Head of caudate nucleus (tissue), 42 donors: ENCODE measurements around the gene EPS15.
"Not testable (repeated sequence)": the region's sequence is repeated elsewhere in the genome, so short reads cannot be mapped to it uniquely, and the experiment has no call there.

Source experiments
- DNase-seq, 42 donors: peaks; one replicate each; pipeline versions ENCODE4 v3.0.0 to v3.0.0-alpha.2; 2020 to 2021; ENCODE audit warnings: mixed read lengths in 7 of 42
- intact Hi-C: fragments of 100-400 bp; cut with DNase I; formaldehyde crosslinking; loops from one replicate; pipeline ENCODE4 v1.15.0; 2022

Gene EPS15

DNA sequence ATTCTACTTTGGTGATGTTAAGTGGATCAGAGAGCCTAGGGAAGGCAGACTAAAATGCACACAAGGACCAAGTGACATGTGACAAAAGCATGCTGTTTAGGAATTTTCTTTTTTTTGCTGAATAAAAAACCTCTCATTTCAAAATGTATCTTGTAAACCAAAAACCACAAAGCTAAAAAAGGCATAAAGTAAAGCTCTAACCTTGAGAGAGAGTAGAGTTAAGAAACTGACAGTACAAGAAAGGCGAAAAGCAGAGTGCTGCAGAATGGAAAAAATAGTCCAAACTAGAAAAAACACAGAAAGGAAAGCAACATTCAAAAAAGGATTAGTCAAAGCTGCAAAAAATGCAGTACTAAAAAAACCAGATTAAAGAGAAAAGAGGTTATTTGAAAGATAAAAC, 76.5 kb downstream of the EPS15 start:
- intact Hi-C loops: no loop called here
- no peak for DNase-seq

DNA sequence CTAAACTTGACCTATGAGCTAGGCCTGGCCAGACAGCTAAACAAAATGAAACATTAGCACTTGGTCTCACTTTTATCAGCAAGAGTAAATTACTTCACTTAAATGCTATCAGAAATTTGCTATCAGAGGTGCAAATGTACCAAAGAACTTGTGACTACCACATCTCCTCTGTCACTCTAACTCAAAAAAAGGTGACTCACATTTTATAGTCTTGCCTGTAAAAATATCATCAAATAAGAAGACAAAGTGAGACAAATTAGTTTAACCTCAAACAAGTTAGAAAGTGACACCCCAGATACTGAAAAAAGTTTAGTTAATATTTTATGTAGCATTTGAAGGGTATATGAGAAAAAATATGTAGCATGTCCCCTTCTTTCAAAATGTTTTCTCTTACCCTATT, 76.9 kb downstream of the EPS15 start:
- intact Hi-C loops: no loop called here

DNA sequence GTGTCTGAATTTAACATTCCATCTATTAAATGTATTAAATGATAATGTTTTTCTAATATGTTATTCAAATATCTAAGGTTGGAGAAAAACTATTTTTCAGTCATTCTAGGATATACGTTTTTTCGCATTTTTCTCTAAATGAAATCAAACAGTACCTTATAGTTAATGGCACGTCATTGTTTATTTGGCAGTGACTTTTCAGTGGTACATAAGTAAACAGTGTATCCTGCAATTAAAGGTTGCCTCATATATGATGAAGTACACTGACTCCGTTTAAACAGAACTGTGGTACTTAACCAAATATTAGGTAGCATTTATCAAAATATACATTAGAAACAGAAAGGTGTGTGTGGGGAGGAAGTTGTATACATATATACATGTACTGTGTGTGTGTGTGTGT, 79.2 kb downstream of the EPS15 start:
- DNase-seq: no peak
- intact Hi-C loops: no loop called here

More for the DNA sequence above, 76.9 kb downstream of the EPS15 start:
- no peak for DNase-seq

DNA sequence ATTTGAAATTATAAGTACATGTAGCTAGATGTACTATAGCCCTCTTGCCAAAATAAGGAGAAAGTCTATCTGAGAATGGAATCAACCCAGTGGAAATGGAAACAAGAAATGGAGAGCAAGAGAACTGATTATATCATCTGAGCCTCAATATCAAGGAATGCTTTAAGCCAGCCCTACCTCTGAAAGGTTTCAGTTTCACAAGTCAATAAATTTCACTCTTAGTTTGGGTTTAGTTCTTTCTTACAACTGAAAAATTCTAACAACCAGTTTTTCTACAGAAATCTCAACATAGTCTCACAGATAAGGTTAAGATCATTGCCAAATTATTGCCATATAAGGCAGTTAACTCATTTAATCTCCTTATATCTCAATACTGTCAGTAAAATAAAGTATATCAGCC, 80.0 kb downstream of the EPS15 start:
- intact Hi-C loops: no loop called here
- DNase-seq: no peak

DNA sequence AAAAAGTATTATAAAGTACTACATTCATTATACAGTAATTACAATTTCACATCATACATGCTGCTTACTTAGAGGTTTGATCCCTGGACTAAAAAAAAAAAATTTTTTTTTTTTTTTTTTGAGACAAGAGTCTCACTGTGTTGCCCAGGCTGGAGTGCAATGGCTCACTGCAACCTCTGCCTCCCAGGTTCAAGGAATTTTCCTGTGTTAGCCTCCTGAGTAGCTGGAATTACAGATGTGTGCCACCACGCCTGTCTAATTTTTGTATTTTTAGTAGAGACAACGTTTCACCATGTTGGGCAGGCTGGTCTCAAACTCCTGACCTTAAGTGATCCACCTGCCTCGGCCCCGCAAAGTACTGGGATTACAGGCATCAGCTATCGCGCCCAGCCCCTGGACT, 81.7 kb downstream of the EPS15 start:
- DNase-seq, intact Hi-C loops: not testable (repeated sequence)

DNA sequence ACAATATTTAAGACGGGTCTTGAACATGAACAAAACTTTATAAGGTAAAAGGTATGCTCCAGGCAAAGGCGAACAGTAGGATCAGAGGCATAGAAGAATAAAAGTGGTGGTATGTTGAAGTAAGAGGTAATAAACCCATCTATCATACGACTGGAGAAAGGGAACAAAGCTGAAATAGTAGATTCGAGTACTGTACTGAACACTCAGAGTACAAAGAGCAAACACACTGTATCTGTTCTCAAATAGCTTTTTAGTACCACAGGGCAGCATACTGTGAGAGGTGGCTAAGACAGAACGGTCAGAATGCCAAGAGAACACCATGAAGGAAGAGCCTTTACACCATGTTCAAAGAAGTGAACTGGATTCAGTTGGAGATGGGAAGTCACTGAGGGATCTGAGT, 83.2 kb downstream of the EPS15 start:
- intact Hi-C loops: no loop called here
- no peak for DNase-seq

DNA sequence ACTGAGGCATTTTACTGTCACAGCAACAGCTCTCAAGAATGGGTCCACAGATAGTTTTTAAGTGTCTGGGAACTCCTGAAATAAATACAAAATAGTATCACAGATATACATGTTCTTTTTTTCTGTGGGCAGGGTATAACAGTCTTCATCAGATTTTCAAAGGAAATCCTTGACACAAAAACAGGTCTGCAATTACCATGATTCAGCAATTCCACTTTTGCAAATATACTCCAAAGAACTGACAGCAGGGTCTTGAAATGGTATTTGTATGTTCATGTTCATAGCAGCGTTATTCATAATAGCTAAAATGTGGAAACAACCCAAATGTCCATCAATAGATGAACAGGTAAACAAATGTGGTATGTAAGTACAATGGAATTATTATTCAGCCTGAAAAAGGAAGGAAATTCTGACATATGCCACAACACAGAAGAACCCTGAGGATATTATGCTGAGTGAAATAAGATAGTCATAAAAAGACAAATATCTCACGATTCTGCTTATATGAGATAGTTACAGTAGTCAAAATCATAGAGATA, 85.0 kb downstream of the EPS15 start:
- DNase-seq: no peak
- intact Hi-C loops: no loop called here

DNA sequence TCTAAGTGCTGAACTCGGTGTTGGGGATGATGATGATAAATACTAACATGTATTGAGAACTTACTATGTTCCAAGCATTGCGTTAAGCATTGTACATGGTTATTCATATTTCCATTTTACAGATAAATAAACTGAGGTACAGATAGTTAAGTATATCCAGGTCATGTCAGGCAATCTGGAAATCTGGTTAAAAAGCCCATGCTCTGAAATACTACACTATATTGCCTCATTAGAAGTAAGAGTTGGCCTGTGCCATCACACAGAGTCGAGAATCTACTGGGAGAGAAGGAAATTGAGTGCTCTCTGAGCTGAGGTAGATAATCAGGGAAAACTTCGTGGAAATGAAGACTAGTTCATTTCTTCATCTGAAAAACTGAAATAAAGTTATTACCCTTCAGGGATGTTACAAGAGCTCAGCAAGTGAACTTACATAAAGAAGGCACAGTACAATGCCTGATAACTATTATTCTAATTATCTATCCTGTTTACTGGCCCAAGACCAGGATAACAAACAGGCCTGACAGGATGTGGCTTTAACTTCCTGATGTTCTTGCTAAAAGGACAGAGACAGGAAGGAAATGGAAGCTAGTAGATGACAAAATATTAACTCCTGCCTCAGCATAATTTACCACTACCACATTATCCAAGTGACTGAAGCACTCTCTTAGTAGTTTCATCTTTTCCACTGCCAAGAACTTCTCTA, 85.6 kb downstream of the EPS15 start:
- no peak for DNase-seq
- intact Hi-C loops: no loop called here

DNA sequence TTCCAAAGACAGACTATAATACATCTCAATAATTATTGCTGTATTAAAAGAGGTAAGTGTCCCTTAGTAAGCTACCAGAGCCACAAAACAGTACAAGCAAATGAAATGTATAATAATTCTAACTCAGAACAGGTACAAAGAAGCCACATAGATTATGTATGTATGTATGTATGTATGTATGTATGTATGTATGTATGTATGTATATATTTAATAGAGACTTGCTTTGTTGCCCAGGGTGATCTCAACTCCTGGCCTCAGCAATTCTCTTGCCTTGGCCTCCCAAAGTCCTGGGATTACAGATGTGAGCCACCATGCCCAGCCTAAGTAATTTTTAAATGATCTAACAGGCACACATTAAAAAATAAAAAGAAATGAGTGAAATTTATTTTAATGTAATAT, 86.9 kb downstream of the EPS15 start:
- DNase-seq: no peak
- intact Hi-C loops: no loop called here

DNA sequence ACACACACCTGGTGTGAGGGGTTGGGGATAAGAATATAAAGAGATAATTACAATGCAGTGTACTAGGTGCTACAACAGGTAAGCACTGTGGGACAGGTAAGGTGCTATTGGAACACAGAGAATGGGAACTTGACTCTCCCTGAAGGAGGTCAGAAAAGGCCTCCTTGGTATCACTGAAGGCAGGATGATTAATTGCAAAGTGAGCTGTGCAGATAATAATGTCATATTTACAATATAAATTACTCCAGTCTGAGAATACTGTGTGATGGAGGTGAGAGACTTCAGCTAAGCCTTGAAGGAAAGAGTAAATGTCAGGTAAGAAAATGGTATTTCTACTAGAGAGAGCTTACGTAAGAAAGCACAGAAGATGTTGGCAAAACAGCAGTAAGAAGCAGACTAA, 91.6 kb downstream of the EPS15 start:
- no peak for DNase-seq
- intact Hi-C loops: no loop called here

DNA sequence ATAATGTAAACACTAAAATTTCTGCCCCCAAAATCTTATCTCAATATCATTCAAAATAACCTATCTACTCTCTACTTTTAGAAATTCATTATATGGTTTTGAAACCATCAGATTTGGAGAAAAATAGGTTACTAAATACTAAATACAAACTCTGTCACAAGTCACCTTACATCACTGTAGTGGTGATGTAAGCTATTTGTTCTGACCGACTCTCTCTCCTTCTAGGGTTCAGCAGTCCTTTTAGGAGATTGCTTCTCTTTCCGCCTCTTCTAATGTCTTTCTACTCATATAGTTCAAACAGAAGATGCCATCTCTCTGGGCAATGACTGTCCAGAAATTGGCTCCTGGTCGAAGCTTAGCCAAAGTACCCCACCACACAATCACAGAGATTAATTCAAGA, 93.1 kb downstream of the EPS15 start:
- no peak for DNase-seq
- intact Hi-C loops: no loop called here

DNA sequence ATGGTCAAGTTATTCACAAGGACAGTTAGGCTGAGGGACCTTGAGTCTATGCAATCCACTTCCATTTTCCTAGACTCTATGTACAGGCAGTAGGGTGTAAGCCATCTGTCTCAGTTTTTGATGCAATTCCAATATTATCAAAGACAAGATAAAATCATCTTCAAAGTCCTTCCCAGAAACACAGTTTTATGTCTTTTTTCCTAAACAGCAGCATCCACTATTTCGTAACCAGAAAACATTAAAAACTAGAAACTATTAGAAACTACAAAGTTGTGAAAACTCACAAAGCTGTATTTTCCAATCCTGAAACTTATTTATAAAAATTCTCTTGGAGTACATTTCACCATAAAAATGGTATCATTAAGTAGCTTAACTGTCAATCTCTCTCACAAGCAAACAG, 93.8 kb downstream of the EPS15 start:
- DNase-seq: no peak
- intact Hi-C loops: no loop called here

DNA sequence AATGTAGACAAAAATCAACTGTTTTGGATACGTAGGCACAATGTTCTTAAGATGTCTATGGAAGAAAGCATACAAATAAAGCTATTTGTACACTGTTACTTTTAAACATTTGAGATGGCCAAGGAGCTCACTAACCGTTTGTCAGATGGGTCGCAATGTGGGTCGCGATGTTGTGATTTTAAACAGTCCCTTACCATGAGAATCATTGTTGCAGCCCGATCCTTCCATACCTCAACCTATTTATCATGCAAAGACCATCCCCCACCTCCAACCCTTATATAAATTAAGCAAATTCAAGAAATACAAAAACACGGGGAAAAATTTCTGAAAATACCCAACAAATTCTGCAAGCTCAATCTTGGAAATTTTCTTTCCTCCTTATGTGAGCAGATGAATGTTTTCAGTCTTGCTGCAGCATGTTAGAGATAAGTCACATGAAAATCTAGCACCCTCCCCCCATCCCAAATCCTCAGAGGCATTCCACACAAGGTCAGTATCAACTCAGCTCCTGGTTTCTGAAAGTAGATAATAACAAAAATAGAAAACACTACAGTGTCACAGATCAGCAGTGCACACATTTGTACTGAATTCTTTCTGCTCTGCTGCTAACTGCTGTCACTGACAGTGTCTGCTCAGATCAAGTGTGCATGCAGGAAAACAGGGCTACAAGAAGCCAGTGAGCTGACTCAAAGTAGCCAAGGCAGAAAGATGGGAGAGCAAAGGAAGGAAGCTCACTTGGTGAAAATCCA, 95.8 kb downstream of the EPS15 start:
- peak in 12 of 42 donors; percentile 4 to 56 (median 16) for DNase-seq
- intact Hi-C loops: no loop called here

DNA sequence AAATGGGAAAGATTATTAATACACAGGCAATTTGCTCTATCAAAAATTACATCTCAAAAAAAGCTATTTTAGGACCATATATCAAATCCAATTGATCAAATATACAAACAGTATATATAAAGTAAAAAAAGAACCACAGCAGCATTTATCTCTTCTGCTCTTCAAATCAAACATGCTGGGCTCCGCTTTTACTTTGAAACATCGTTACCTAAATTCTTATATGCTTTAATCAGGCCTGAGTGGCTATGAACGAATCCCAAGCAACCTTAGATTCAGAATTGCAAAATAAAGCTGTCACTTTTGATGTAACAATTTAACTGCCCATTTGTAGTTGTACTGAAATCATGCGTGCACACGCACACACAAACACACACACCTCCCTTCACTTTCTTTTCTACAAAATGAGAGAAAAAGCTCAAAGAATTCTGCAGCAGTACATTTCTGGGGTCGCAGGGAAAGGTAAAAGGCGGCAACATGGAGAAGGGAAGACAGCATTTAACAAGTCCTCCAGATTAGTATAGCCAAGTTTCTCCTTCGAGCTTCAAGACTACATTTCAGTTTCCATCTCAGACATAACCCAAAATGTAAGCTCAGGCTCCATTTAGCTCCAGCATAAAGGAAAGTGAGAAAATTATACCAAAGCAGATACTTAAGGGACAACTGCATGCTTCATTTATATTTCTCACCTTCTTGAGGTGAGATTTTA, 96.5 kb downstream of the EPS15 start:
- DNase-seq: peak in 1 of 42 donors; percentile 6
- intact Hi-C loops: no loop called here

DNA sequence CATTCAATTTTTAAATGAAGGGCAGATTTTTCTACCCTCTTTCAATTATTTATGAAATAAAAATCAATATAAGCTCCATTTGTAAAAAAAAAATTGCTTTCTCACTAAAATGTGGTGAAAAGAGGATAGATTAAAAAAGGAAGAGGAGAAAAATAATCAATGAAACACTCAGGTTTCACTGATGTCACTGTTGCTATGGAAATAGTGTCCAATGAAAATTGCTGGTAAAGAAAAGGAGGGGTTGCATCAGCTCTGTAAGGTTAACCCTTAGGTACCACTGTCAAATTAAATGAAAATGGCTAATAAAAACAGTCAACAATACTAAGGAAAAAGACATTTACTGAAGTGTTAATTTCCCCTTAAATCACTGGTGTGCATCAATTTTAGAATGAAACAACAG, 97.1 kb downstream of the EPS15 start:
- intact Hi-C loops: no loop called here
- peak in 6 of 42 donors; percentile 19 to 62 (median 26) for DNase-seq

DNA sequence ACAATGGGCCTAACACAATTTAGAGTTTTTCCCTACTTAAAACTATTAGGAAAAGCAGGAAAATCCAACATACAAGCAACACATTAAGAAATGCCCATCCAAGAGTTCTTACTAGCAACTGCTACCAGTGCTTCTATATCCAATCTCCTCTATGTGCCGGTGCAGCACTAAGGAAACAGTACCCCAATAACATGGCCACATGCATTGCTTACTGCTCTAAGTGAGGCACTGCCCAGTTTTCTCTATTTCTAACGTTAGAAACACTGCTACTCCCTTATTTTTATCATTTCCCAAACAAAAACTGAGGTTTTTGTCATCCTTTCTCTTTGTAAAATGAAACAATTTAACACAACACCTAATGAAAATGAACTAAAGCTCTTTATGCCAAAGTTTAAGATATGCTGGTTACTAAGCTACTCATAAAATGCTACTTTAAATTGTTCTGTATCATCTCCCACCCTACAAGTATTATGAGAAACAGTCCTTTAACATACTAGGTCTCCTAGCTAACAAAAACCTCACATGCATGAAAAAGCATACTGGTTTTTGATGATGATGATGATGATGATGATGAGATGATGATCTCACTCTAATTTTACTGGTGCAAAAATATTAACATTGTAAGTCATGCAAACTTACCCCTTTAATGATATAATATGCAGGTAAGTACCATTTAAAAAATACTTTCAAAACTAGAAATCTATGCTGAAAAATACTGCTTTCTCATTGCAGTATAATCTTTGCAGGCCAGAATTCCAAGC, 98.0 kb downstream of the EPS15 start:
- intact Hi-C loops: no loop called here
- DNase-seq: peak in 2 of 42 donors; percentile 3 to 12

DNA sequence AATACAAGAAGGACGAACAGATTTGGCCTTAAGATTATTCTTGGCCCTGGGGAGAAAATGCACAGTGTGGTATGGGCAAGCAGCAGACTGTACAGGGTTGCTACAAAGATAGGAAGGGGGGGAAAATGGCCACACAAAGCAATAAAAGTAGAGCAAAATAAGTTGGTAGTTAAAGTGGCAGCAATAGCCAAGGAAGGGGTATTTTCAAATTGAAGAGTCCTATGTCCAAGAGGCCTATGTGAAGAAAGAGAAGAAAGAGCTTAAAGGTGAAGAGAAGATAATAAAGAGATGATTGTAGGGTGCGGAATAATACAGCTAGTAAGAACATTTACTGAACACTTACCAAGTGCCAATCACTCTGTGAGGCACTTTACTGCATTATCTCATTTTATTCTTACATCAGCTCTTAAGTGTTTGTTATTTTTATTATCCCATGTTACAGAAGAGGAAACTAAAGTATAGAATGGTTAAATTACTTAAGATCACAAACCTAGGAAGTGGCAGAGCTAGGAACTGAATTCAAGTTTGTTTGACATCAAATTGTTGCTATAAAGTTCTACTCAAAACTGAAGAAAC, 100.6 kb downstream of the EPS15 start:
- intact Hi-C loops: no loop called here
- DNase-seq: no peak

DNA sequence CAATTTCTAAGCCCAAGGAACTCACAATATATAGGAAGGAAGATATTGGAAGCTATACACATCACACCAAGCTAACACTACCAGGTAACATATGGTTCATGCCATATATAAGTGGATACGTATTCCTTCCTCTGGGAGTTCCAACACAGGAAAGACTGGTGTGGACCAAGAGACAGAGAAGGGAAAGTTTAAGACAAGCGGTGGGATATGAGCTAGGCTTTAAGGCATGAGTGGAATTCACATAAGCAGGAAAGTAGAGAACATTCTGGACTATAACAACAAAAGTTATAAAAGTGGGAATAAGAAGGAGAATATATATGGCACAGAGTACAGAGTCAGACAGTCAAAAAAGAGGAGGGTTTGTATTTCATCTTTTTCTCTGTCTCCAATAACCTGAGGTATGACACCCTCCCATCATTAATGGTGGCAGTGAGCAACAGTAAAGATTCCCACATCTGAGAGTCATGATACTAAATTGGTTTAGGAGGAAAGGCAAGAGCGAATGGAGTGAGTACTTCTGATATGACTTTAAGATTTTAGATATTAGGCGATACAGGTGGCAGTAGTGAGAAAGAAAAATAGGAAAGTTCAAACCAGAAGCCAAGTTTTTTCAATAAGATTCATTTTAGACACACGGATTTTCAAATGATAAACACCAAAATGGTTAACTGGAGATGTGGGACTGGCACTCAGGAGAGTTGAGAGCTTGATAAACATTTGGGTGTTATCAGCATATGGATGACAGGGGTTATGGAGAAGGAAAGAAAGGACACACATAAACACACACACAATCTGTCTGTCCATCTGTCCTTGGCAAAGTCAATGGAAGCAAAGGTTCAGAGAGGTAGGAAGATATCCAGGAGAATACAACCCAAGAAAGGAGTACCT, 101.3 kb downstream of the EPS15 start:
- DNase-seq: no peak
- intact Hi-C loops: no loop called here
